HepG2 (cell line): Measurements from ENCODE around the gene INSR. TPM values are rescaled to one million over a fixed set of nuclear protein-coding genes. Genes with fewer than 3 reads are reported as not detected.
A peak's percentile ranks its signal among the peaks of the same experiment; 100 is the strongest.

Source experiments
- ATAC-seq: fragments of 200-7000 bp; cut with Tn5 transposase; 3 replicates; pipeline ENCODE4 v1.9.1; 2020; ENCODE audit warnings: mild to moderate bottlenecking, moderate library complexity
- BruUV-seq: library from RNA; stranded (reverse); fragments of 400-500 nt; replicated peaks from 2 replicates; lab custom pipeline; 2021; lab: Mats Ljungman, UMichigan
- CTCF ChIA-PET: fragments of 300-600 bp; formaldehyde crosslinking; extraction: SDS; loops from one replicate; lab custom pipeline; 2021; ENCODE audit warnings: low total read pairs, inconsistent platforms, low intra/inter-chr PET ratio; lab: Yijun Ruan, JAX
- POLR2A ChIA-PET: fragments of 350-600 bp; sonication (Branson Sonifier 250); formaldehyde crosslinking; loops from one replicate; lab custom pipeline; 2020; ENCODE audit warnings: antibody characterized with exemption, inconsistent platforms; lab: Yijun Ruan, JAX
- DNase-seq: peaks from one replicate; pipeline ENCODE4 v3.0.0-alpha.2; 2015; ENCODE audit warnings: low spot score
- FAIRE-seq: peaks from 3 replicates; lab custom pipeline; 2011; peaks lifted over from hg19 to GRCh38; lab: Jason Lieb, UNC
- H2AFZ ChIP-seq: one replicate; pipeline ENCODE4 v1.6.1; 2011; ENCODE audit warnings: low read length, inconsistent platforms
- H3K27ac ChIP-seq: fragments of 300-600 bp; 3 replicates; pipeline ENCODE4 v1.8.0; 2011; ENCODE audit warnings: mixed run types, mild to moderate bottlenecking, mixed read lengths, low read length, inconsistent platforms; ENCODE audit not compliant: insufficient read depth; ENCODE audit errors: extremely low read length
- H3K27me3 ChIP-seq, 2 experiments: fragments of 200-600 bp in 1 of 2; 2 replicates in 1 of 2; 3 replicates in 1 of 2; pipeline versions ENCODE4 v1.6.0 to v1.8.0; 2011; ENCODE audit warnings: low read length in 2 of 2, mild to moderate bottlenecking in 2 of 2, moderate library complexity in 2 of 2, inconsistent platforms in 1 of 2; ENCODE audit not compliant: insufficient read depth in 2 of 2, control insufficient read depth in 1 of 2
- H3K36me3 ChIP-seq, 2 experiments: fragments of 200-600 bp in 1 of 2; replicated peaks in 1 of 2; 2 replicates in 1 of 2; 3 replicates in 1 of 2; pipeline versions ENCODE4 v1.5.1 to v1.8.0; 2011; ENCODE audit warnings: low read length in 2 of 2, inconsistent platforms in 1 of 2; ENCODE audit not compliant: insufficient read depth in 2 of 2, control insufficient read depth in 1 of 2
- H3K4me1 ChIP-seq: 2 replicates; pipeline ENCODE4 v1.5.1; 2012; ENCODE audit warnings: low read length, inconsistent platforms; ENCODE audit not compliant: insufficient read depth
- H3K4me2 ChIP-seq: 2 replicates; pipeline ENCODE4 v1.6.0; 2011; ENCODE audit warnings: low read depth, low read length, inconsistent platforms
- H3K4me3 ChIP-seq, 3 experiments: fragments of 200-600 bp in 1 of 3; sonication (generic), shearing (Covaris generic) in 1 of 3; replicated peaks in 1 of 3; 2 replicates each; pipeline ENCODE4 v1.5.1; 2011 to 2016; ENCODE audit warnings: low read length in 3 of 3, inconsistent platforms in 2 of 3, low read depth in 2 of 3, mild to moderate bottlenecking in 2 of 3, control low read depth in 1 of 3, mixed read lengths in 1 of 3; ENCODE audit not compliant: insufficient read depth in 1 of 3
- H3K79me2 ChIP-seq: one replicate; pipeline ENCODE4 v1.6.1; 2011; ENCODE audit warnings: low read length, inconsistent platforms; ENCODE audit not compliant: insufficient read depth
- H3K9ac ChIP-seq: 2 replicates; pipeline ENCODE4 v1.6.0; 2011; ENCODE audit warnings: mild to moderate bottlenecking, low read depth, low read length, inconsistent platforms; ENCODE audit not compliant: insufficient read depth
- H3K9me3 ChIP-seq: 2 replicates; pipeline ENCODE4 v1.5.1; 2012; ENCODE audit warnings: mild to moderate bottlenecking, low read length
- H4K20me1 ChIP-seq: 2 replicates; pipeline ENCODE4 v1.6.0; 2011; ENCODE audit warnings: inconsistent platforms, mild to moderate bottlenecking, low read length, moderate library complexity; ENCODE audit not compliant: insufficient read depth
- CHD2 ChIP-seq: IDR thresholded peaks from 2 replicates; pipeline ENCODE4 v1.6.1; 2011; ENCODE audit warnings: low read depth, low read length, improper control_type of control experiment
- JARID2 ChIP-seq: sonication (generic); formaldehyde crosslinking; IDR thresholded peaks from 2 replicates; pipeline ENCODE4 v1.8.1; 2023; ENCODE audit warnings: missing genetic modification reagents, inconsistent platforms; ENCODE audit not compliant: insufficient replicate concordance
- PRPF4 ChIP-seq: fragments of 200-400 bp; formaldehyde crosslinking; IDR thresholded peaks from 2 replicates; pipeline ENCODE4 v1.6.1; 2016; ENCODE audit warnings: low read length, low read depth; ENCODE audit not compliant: poor library complexity, severe bottlenecking
- ZBTB38 ChIP-seq: sonication (generic); formaldehyde crosslinking; IDR thresholded peaks from 2 replicates; pipeline ENCODE4 v1.5.1; 2020; ENCODE audit warnings: mild to moderate bottlenecking, missing genetic modification reagents
- ZBTB7B ChIP-seq: sonication (generic); formaldehyde crosslinking; IDR thresholded peaks from 2 replicates; pipeline ENCODE4 v1.4.0; 2020; ENCODE audit warnings: missing genetic modification reagents
- ZNF18 ChIP-seq: sonication (generic); formaldehyde crosslinking; IDR thresholded peaks from 2 replicates; pipeline ENCODE4 v1.8.0; 2022; ENCODE audit warnings: mild to moderate bottlenecking, missing genetic modification reagents; ENCODE audit not compliant: insufficient replicate concordance
- ZNF230 ChIP-seq: sonication (generic); formaldehyde crosslinking; IDR thresholded peaks from 2 replicates; pipeline ENCODE4 v1.4.0; 2020; ENCODE audit warnings: mild to moderate bottlenecking, missing genetic modification reagents
- ZNF33A ChIP-seq: sonication (generic); formaldehyde crosslinking; IDR thresholded peaks from 2 replicates; pipeline ENCODE4 v1.5.1; 2020; ENCODE audit warnings: missing genetic modification reagents, mild to moderate bottlenecking, moderate library complexity, borderline replicate concordance
- ZNF772 ChIP-seq: sonication (generic); formaldehyde crosslinking; IDR thresholded peaks from 2 replicates; pipeline ENCODE4 v1.5.0; 2020; ENCODE audit warnings: mild to moderate bottlenecking, missing genetic modification reagents
- WGBS: methylation state at CpG from one replicate; pipeline ENCODE4 v1.1.6; 2017; ENCODE audit warnings: low lambda C conversion rate; 5-methylcytosine and 5-hydroxymethylcytosine counted together
- in situ Hi-C: cut with HindIII; loops from 2 replicates; pipeline ENCODE4 v1.10.0; 2017; ENCODE audit warnings: low pct_unique_long_range_greater_than_20kb; ENCODE audit not compliant: extremely low pct_ligation_motif_present
- intact Hi-C: fragments of 100-400 bp; cut with micrococcal nuclease; formaldehyde crosslinking; loops from one replicate; pipeline ENCODE4 v1.10.0; 2022; ENCODE audit not compliant: unreplicated experiment
- polyA plus RNA-seq, 8 experiments: library from polyadenylated mRNA; depleted of rRNA in 3 of 8; stranded (reverse) in 7 of 8; unstranded in 1 of 8; fragments of >200 nt; fragmentation: Illumina TruSeq in 4 of 8; extraction: Trizol in 4 of 8; gene quantifications; 2 replicates each; pipeline versions ENCODE4 v1.2.1 to v1.2.3, GENCODE V29; 2011 to 2016; ENCODE audit warnings: low read depth in 4 of 8, missing spikeins in 1 of 8, mixed read lengths in 1 of 8; ENCODE audit not compliant: insufficient read depth in 1 of 8
- total RNA-seq, 5 experiments: library from RNA; depleted of rRNA; stranded (reverse); fragments of >200 nt; fragmentation: Illumina TruSeq; extraction: Trizol; gene quantifications; 2 replicates each; pipeline ENCODE4 v1.2.3, GENCODE V29; 2016; ENCODE audit warnings: low read depth in 1 of 5

The INSR gene
- total and polyA plus RNA-seq, 2 of the 13 experiments (the other 11 are each of a cell fraction or from before 2014, with no cell fraction given): 24.2 to 29.8 TPM

GRCh38 chr19:7203332-7203731, 90.9 kb downstream of the INSR start:
- in situ Hi-C loops: no loop called here
- no TSS peak for BruUV-seq
- intact Hi-C loops: no loop called here
- H3K4me2 ChIP-seq: peak overlapping the region; percentile 36
- no peaks in the 10 kb centered on the region; a peak in 1 of 5 replicates for H3K36me3 ChIP-seq
- no peak for FAIRE-seq
- H3K79me2 ChIP-seq: peaks cover 34% of the 10 kb centered on the region
- H3K4me3 ChIP-seq: no peak overlapping the region
- no peak for ATAC-seq
- WGBS: 83% methylated on average over 12 of the region's 12 CpGs
- CTCF ChIA-PET: no interaction called here
- no peak for DNase-seq
- peaks cover 12% of the 10 kb centered on the region; the same call in 1 of the 2 replicates for H4K20me1 ChIP-seq
- TF ChIP-seq ZNF772 (CRISPR knock-in tag) (no peak), ZBTB38 (0 out of 2 replicates have a peak, but pooled peaks have one; percentile 25), CHD2 (no peak), JARID2 (CRISPR knock-in tag) (no peak), ZBTB7B (CRISPR knock-in tag) (no peak), ZNF33A (no peak), PRPF4 (peak; percentile 74), ZNF230 (no peak), ZNF18 (CRISPR knock-in tag) (no peak)
- H3K9me3 ChIP-seq: no peaks in the 10 kb centered on the region
- H2AFZ ChIP-seq: no peak overlapping the region
- no peaks in the 10 kb centered on the region for H3K27me3 ChIP-seq
- H3K9ac ChIP-seq: no peak overlapping the region
- POLR2A ChIA-PET: no interaction called here
- peaks cover 67% of the 10 kb centered on the region for H3K4me1 ChIP-seq
- H3K27ac ChIP-seq: peak overlapping the region; percentile 56
